GM12874 (cell line): ENCODE results near the gene ZNF229.

Experiments used
- TF ChIP-seq, protein P1 (sequence below): IDR thresholded peaks from 2 replicates; pipeline ENCODE4 v1.5.1; 2011; ENCODE audit warnings: low read depth, mild to moderate bottlenecking, control low read depth, low read length, moderate library complexity; ENCODE audit not compliant: insufficient read depth

The ZNF229 gene

DNA sequence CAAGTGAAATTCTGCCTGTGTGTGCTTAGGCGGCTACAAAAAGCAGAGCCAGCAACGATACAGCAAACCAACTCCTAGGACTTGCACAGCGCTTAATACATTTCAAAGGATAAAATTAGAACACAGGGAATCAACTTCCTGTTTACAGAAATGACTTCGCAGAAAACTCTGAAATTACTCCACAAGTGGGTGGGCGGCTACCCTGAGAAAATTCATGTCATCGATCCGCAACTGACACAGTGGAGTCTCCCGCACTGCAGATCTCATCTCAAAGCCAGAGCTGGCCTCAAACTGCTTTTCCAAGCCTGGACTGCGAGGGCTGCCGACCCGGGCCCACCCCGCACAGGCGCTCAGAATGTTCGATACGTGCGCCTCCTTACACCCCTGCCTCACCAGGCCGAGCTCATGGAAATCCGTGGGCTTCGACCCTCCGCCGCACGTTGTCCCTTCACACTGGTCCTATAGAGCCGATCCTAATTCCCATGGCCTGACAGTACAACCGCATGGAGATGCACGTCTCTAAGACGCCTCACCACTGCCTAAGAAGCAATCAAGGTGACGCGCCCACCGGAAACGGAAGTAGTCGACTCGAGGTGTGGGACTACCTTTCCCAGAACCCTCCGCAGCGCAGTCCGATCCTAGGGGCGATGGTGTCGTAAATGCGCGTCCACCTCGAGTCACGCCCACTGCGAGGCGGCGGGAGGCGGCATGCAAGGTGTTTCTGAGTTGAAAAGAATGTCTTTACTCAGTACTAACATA, at the start of gene ZNF229:
ZNF229 (minus strand) TSS at position 557 of the 759 bp plus-strand sequence. CDS start 5,625 bp downstream, outside the sequence.
- TF ChIP-seq, protein P1, sequence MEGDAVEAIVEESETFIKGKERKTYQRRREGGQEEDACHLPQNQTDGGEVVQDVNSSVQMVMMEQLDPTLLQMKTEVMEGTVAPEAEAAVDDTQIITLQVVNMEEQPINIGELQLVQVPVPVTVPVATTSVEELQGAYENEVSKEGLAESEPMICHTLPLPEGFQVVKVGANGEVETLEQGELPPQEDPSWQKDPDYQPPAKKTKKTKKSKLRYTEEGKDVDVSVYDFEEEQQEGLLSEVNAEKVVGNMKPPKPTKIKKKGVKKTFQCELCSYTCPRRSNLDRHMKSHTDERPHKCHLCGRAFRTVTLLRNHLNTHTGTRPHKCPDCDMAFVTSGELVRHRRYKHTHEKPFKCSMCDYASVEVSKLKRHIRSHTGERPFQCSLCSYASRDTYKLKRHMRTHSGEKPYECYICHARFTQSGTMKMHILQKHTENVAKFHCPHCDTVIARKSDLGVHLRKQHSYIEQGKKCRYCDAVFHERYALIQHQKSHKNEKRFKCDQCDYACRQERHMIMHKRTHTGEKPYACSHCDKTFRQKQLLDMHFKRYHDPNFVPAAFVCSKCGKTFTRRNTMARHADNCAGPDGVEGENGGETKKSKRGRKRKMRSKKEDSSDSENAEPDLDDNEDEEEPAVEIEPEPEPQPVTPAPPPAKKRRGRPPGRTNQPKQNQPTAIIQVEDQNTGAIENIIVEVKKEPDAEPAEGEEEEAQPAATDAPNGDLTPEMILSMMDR: no peak

DNA sequence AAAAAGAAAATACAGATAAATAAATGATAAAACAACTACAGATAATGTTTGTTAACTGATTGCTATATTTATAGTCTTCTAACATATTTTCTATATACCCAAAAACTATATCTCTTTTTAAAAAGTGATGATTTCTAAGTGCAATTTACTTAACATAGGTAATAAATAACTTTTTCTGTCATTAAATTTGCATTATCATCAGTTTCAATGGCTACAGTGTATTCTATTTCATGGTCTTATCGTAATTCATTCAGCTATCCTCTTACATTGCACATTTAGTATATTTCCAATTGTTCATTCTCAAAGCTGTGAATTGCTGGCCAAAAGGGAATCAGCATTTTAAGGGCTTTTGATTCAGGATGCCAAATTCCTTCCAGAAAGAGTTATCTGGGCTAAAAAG, 48.4 kb upstream of the ZNF229 start:
- TF ChIP-seq, protein P1: no peak

DNA sequence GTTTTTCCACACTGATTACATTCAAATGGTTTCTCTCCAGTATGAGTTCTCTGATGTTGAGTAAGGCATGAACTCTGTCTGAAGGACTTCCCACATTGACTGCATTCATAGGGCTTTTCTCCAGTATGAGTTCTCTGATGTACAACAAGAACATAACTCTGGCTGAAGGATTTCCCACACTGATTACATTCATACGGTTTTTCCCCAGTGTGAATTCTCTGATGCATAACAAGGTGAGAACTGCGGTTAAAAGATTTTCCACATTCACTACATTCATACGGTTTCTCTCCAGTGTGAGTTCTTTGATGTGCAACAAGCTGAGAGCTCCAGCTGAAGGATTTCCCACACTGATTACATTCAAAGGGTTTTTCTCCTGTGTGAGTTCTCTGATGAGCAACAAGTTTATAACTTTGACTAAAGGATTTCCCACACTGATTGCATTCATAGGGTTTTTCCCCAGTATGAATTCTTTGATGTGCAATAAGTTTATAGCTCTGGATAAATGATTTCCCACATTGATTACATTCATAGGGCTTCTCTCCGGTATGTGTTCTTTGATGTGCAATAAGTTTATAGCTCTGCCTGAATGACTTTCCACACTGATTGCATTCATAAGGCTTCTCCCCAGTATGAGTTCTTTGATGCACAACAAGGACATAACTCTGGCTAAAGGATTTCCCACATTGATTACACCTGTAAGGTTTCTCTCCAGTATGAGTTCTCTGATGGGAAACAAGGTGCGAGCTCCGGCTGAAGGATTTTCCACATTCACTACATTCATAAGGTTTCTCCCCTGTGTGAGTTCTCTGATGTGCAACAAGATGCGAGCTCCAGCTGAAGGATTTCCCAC, 28.5 kb upstream of the ZNF229 start:
- TF ChIP-seq, protein P1: no peak

DNA sequence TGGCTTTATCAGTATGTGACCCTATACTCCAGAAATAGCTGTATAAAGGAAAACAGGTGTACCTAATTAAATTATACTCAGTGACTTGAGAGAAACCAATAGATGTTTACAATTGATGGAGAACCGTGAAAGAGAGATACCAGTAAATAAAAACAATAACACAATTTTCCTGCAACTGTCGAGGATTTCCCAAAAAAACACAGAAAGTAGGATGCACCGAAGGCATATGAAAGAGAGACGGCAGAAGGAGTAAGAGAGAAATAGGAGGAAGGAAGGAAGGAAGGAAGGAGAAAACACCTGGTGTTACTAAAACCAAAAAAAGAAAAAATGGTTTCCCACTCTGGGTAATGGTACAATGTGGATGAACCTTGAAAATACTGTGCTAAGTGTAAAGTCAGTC, 6.8 kb upstream of the ZNF229 start:
- TF ChIP-seq, protein P1: no peak

DNA sequence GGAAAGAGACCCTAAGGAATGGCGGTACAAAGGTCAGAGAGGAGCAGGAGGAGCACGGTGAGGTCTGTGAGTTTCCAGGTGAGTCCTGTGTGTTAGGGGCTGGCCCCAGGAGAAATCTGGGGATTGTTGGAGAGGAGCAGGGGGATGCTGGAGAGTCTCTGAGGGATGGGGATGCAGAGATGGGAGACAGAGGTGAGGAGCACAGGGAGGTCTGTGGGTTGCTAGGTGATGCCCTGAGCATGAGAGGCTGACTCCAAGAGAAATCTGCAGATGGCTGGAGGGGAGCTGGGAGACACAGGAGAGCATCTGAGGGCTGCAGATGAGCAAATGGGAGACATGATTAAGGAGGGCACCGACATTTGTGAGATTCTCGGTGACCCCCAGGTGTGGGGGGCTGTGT, 4.1 kb upstream of the ZNF229 start:
- TF ChIP-seq, protein P1: no peak

DNA sequence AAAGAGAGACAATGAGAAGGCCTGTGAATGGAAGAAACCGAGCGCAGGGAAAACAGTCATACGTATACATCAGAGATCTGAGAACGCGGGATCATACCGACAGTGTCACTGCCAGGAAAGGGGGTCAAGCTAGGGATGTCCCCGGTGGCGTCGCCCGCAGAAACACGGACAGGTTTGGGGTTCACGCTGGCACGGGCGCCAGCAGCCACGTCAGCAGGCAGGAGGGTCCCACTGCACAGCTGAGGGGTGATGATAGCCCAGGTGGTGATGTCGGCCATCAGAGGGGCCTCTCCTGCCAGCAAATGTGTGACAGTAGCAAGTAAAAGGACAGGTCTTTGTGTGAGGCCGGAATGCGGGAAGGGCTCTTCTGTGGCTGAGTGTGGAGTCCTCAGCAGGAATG, 3.4 kb upstream of the ZNF229 start:
- TF ChIP-seq, protein P1: no peak

DNA sequence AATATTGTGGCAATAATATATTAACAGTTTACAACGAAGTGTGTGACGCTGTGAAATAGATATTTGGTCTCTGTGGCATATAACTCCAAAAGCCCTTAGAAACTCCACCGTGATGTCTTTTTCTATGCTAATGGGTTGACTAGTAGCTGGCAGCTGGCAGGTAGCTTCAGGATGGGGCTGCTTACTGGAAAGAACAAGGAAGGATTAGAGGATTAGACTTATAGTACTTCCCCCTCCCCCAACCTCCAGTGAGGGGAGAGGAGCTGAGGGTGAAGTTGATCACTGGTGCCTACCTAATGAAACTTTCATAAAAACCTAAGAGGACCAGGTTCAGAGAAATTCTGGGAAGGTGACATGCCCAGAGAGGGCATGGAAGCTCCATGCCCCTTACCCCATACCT, 9.8 kb downstream of the ZNF229 start:
- TF ChIP-seq, protein P1: no peak
